ENCODE data around the gene MYO5B.

DNA sequence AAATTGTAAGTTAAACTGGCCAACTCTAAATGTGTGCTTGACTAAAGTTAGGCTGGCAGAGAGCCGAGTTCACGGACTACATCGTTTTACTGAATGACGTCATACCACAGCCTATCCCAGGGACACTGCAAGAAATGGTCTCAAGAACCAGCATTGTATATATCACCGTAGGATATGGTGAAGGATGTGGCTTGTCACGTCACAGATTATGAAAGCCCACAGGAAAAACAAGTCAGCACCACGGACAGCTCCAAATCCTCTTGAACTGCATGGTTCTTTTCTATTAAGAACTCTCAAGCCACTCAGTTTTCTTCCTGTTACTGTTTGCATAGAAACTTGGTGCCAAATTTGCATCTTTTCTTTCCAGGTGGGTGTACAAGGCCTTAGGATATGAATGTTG is 296.5 kb downstream of the MYO5B start:
- TF ChIP-seq, protein P1, sequence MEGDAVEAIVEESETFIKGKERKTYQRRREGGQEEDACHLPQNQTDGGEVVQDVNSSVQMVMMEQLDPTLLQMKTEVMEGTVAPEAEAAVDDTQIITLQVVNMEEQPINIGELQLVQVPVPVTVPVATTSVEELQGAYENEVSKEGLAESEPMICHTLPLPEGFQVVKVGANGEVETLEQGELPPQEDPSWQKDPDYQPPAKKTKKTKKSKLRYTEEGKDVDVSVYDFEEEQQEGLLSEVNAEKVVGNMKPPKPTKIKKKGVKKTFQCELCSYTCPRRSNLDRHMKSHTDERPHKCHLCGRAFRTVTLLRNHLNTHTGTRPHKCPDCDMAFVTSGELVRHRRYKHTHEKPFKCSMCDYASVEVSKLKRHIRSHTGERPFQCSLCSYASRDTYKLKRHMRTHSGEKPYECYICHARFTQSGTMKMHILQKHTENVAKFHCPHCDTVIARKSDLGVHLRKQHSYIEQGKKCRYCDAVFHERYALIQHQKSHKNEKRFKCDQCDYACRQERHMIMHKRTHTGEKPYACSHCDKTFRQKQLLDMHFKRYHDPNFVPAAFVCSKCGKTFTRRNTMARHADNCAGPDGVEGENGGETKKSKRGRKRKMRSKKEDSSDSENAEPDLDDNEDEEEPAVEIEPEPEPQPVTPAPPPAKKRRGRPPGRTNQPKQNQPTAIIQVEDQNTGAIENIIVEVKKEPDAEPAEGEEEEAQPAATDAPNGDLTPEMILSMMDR (IDR thresholded peaks at IDR 0.05) = no peak
- no peak for TF ChIP-seq POLR2A (IDR thresholded peaks at IDR 0.05)

All from lower leg skin (tissue), 3 donors.